ENCODE data around the gene XPOT.

XPOT gene

GRCh38 chr12:64486657-64487056 lies 82.5 kb downstream of the XPOT start:
- peaks cover 72% of the 10 kb centered on the region for H3K36me3 ChIP-seq (ENCODE audit: insufficient read depth, insufficient read length, low read length)
- TF ChIP-seq YY1 (IDR thresholded peaks at IDR 0.05; ENCODE audit: insufficient read depth, insufficient read length) (no peak), SUZ12 (IDR thresholded peaks at IDR 0.05; ENCODE audit: extremely low read depth, insufficient read depth, insufficient read length) (no peak), ZNF274 (IDR thresholded peaks at IDR 0.05; ENCODE audit: low read depth, low read length) (no peak)

GRCh38 chr12:64491718-64492117 lies 87.5 kb downstream of the XPOT start:
- H3K4me3 ChIP-seq (ENCODE audit: insufficient read length, low read depth) = no peak overlapping the region
- no peaks in the 10 kb centered on the region for H3K9me3 ChIP-seq (ENCODE audit: insufficient read depth, low read length)
- peaks cover 90% of the 10 kb centered on the region for H3K36me3 ChIP-seq (ENCODE audit: insufficient read depth, insufficient read length, low read length)
- no peak overlapping the region for H3K9ac ChIP-seq (ENCODE audit: insufficient read length, low read depth)
- DNase-seq (ENCODE audit: low read depth, low spot score) = no peak
- no peak for TF ChIP-seq ZNF274 (IDR thresholded peaks at IDR 0.05; ENCODE audit: low read depth, low read length)
- no peak for TF ChIP-seq SUZ12 (IDR thresholded peaks at IDR 0.05; ENCODE audit: extremely low read depth, insufficient read depth, insufficient read length)
- no peak for TF ChIP-seq YY1 (IDR thresholded peaks at IDR 0.05; ENCODE audit: insufficient read depth, insufficient read length)
- H3K27me3 ChIP-seq (ENCODE audit: insufficient read depth, insufficient read length) = no peaks in the 10 kb centered on the region
- H3K4me1 ChIP-seq (ENCODE audit: insufficient read depth, insufficient read length) = no peaks in the 10 kb centered on the region

More at GRCh38 chr12:64486657-64487056, 82.5 kb downstream of the XPOT start:
- DNase-seq (ENCODE audit: low read depth, low spot score) = no peak
- Histone ChIP-seq H3K9me3 (ENCODE audit: insufficient read depth, low read length) (no peaks in the 10 kb centered on the region), H3K4me3 (ENCODE audit: insufficient read length, low read depth) (no peak overlapping the region), H3K4me1 (ENCODE audit: insufficient read depth, insufficient read length) (no peaks in the 10 kb centered on the region), H3K27me3 (ENCODE audit: insufficient read depth, insufficient read length) (no peaks in the 10 kb centered on the region), H3K9ac (ENCODE audit: insufficient read length, low read depth) (no peak overlapping the region)

- TF ChIP-seq SUZ12 (IDR thresholded peaks at IDR 0.05; ENCODE audit: extremely low read depth, insufficient read depth, insufficient read length) = no peak
- TF ChIP-seq YY1 (IDR thresholded peaks at IDR 0.05; ENCODE audit: insufficient read depth, insufficient read length) = no peak
- TF ChIP-seq ZNF274 (IDR thresholded peaks at IDR 0.05; ENCODE audit: low read depth, low read length) = no peak
- H3K4me3 ChIP-seq (ENCODE audit: insufficient read length, low read depth) = no peak overlapping the region
- H3K4me1 ChIP-seq (ENCODE audit: insufficient read depth, insufficient read length) = no peaks in the 10 kb centered on the region
- no peak overlapping the region for H3K9ac ChIP-seq (ENCODE audit: insufficient read length, low read depth)
- peaks cover 92% of the 10 kb centered on the region for H3K36me3 ChIP-seq (ENCODE audit: insufficient read depth, insufficient read length, low read length)
- no peaks in the 10 kb centered on the region for H3K9me3 ChIP-seq (ENCODE audit: insufficient read depth, low read length)
- no peak for DNase-seq (ENCODE audit: low read depth, low spot score)
- no peaks in the 10 kb centered on the region for H3K27me3 ChIP-seq (ENCODE audit: insufficient read depth, insufficient read length)
Measured at GRCh38 chr12:64493513-64493912, 89.3 kb downstream of the XPOT start.

GRCh38 chr12:64494998-64495729 lies 91.0 kb downstream of the XPOT start:
- TF ChIP-seq YY1 (IDR thresholded peaks at IDR 0.05; ENCODE audit: insufficient read depth, insufficient read length) = no peak
- no peak for TF ChIP-seq ZNF274 (IDR thresholded peaks at IDR 0.05; ENCODE audit: low read depth, low read length)
- no peak for TF ChIP-seq SUZ12 (IDR thresholded peaks at IDR 0.05; ENCODE audit: extremely low read depth, insufficient read depth, insufficient read length)
- Histone ChIP-seq H3K27me3 (ENCODE audit: insufficient read depth, insufficient read length) (no peaks in the 10 kb centered on the region), H3K9me3 (ENCODE audit: insufficient read depth, low read length) (no peaks in the 10 kb centered on the region), H3K4me3 (ENCODE audit: insufficient read length, low read depth) (no peak overlapping the region), H3K36me3 (ENCODE audit: insufficient read depth, insufficient read length, low read length) (peaks cover 84% of the 10 kb centered on the region), H3K9ac (ENCODE audit: insufficient read length, low read depth) (no peak overlapping the region), H3K4me1 (ENCODE audit: insufficient read depth, insufficient read length) (no peaks in the 10 kb centered on the region)
- no peak for DNase-seq (ENCODE audit: low read depth, low spot score)

- no peaks in the 10 kb centered on the region for H3K9me3 ChIP-seq (ENCODE audit: insufficient read depth, low read length)
- TF ChIP-seq YY1 (IDR thresholded peaks at IDR 0.05; ENCODE audit: insufficient read depth, insufficient read length) (no peak), ZNF274 (IDR thresholded peaks at IDR 0.05; ENCODE audit: low read depth, low read length) (no peak), SUZ12 (IDR thresholded peaks at IDR 0.05; ENCODE audit: extremely low read depth, insufficient read depth, insufficient read length) (no peak)
- H3K27me3 ChIP-seq (ENCODE audit: insufficient read depth, insufficient read length) = no peaks in the 10 kb centered on the region
- H3K4me1 ChIP-seq (ENCODE audit: insufficient read depth, insufficient read length) = no peaks in the 10 kb centered on the region
- peaks cover 75% of the 10 kb centered on the region for H3K36me3 ChIP-seq (ENCODE audit: insufficient read depth, insufficient read length, low read length)
- no peak for DNase-seq (ENCODE audit: low read depth, low spot score)
- H3K9ac ChIP-seq (ENCODE audit: insufficient read length, low read depth) = no peak overlapping the region
- no peak overlapping the region for H3K4me3 ChIP-seq (ENCODE audit: insufficient read length, low read depth)
Measured at GRCh38 chr12:64496839-64497400, 92.7 kb downstream of the XPOT start.

- H3K36me3 ChIP-seq (ENCODE audit: insufficient read depth, insufficient read length, low read length) = peaks cover 71% of the 10 kb centered on the region
- H3K9me3 ChIP-seq (ENCODE audit: insufficient read depth, low read length) = no peaks in the 10 kb centered on the region
- no peaks in the 10 kb centered on the region for H3K4me1 ChIP-seq (ENCODE audit: insufficient read depth, insufficient read length)
- H3K4me3 ChIP-seq (ENCODE audit: insufficient read length, low read depth) = no peak overlapping the region
- H3K27me3 ChIP-seq (ENCODE audit: insufficient read depth, insufficient read length) = no peaks in the 10 kb centered on the region
- no peak for TF ChIP-seq SUZ12 (IDR thresholded peaks at IDR 0.05; ENCODE audit: extremely low read depth, insufficient read depth, insufficient read length)
- DNase-seq (ENCODE audit: low read depth, low spot score) = no peak
- H3K9ac ChIP-seq (ENCODE audit: insufficient read length, low read depth) = no peak overlapping the region
Measured at GRCh38 chr12:64497484-64497883, 93.3 kb downstream of the XPOT start.

- H3K27me3 ChIP-seq (ENCODE audit: insufficient read depth, insufficient read length) = no peaks in the 10 kb centered on the region
- no peaks in the 10 kb centered on the region for H3K9me3 ChIP-seq (ENCODE audit: insufficient read depth, low read length)
- no peaks in the 10 kb centered on the region for H3K4me1 ChIP-seq (ENCODE audit: insufficient read depth, insufficient read length)
- no peak overlapping the region for H3K4me3 ChIP-seq (ENCODE audit: insufficient read length, low read depth)
- H3K36me3 ChIP-seq (ENCODE audit: insufficient read depth, insufficient read length, low read length) = peaks cover 67% of the 10 kb centered on the region
- no peak for TF ChIP-seq SUZ12 (IDR thresholded peaks at IDR 0.05; ENCODE audit: extremely low read depth, insufficient read depth, insufficient read length)
- no peak for TF ChIP-seq YY1 (IDR thresholded peaks at IDR 0.05; ENCODE audit: insufficient read depth, insufficient read length)
- TF ChIP-seq ZNF274 (IDR thresholded peaks at IDR 0.05; ENCODE audit: low read depth, low read length) = no peak
- no peak for DNase-seq (ENCODE audit: low read depth, low spot score)
- no peak overlapping the region for H3K9ac ChIP-seq (ENCODE audit: insufficient read length, low read depth)
Measured at GRCh38 chr12:64497903-64498302, 93.7 kb downstream of the XPOT start.
